Hepatocyte (in vitro differentiated cells): Measurements from ENCODE around the gene TMPRSS6. TPM values are rescaled to one million over a fixed set of nuclear protein-coding genes. Genes with fewer than 3 reads are reported as not detected.

ENCODE experiments used
- DNase-seq: peaks from one replicate; pipeline ENCODE4 v3.0.0-alpha.2; 2016; ENCODE audit warnings: low spot score
- H2AFZ ChIP-seq: fragments of 200-600 bp; sonication (generic); 2 replicates; pipeline ENCODE4 v1.6.0; 2016; ENCODE audit warnings: antibody characterized with exemption, mild to moderate bottlenecking
- H3K27ac ChIP-seq: fragments of 200-600 bp; sonication (generic); 2 replicates; pipeline ENCODE4 v1.5.1; 2016; ENCODE audit warnings: mild to moderate bottlenecking
- H3K27me3 ChIP-seq: fragments of 200-600 bp; sonication (generic); 2 replicates; pipeline ENCODE4 v1.6.1; 2016
- H3K36me3 ChIP-seq: fragments of 200-600 bp; sonication (generic); replicated peaks from 2 replicates; pipeline ENCODE4 v1.5.1; 2016; ENCODE audit warnings: low read depth; ENCODE audit not compliant: insufficient read depth
- H3K4me1 ChIP-seq: fragments of 200-600 bp; sonication (generic); 2 replicates; pipeline ENCODE4 v1.5.1; 2016; ENCODE audit warnings: mild to moderate bottlenecking, moderate library complexity; ENCODE audit not compliant: insufficient read depth
- H3K4me2 ChIP-seq: fragments of 200-600 bp; sonication (generic); 2 replicates; pipeline ENCODE4 v1.6.0; 2016
- H3K4me3 ChIP-seq: fragments of 200-600 bp; sonication (generic); 2 replicates; pipeline ENCODE4 v1.5.1; 2016; ENCODE audit warnings: mild to moderate bottlenecking
- H3K79me2 ChIP-seq: fragments of 200-600 bp; sonication (generic); 2 replicates; pipeline ENCODE4 v1.6.0; 2017; ENCODE audit warnings: mild to moderate bottlenecking
- H3K9me2 ChIP-seq: fragments of 200-600 bp; sonication (generic); replicated peaks from 2 replicates; pipeline ENCODE4 v1.6.0; 2017; ENCODE audit warnings: mild to moderate bottlenecking; ENCODE audit not compliant: insufficient read depth
- H3K9me3 ChIP-seq: fragments of 200-600 bp; sonication (generic); 2 replicates; pipeline ENCODE4 v1.5.1; 2016; ENCODE audit warnings: low read depth, mild to moderate bottlenecking
- H4K20me1 ChIP-seq: fragments of 200-600 bp; sonication (generic); 2 replicates; pipeline ENCODE4 v1.6.0; 2016; ENCODE audit warnings: mild to moderate bottlenecking; ENCODE audit not compliant: insufficient read depth, poor library complexity, severe bottlenecking
- EZH2 ChIP-seq: fragments of 200-600 bp; sonication (generic); IDR thresholded peaks from 2 replicates; pipeline ENCODE4 v1.6.1; 2016; ENCODE audit warnings: antibody characterized with exemption, mild to moderate bottlenecking, borderline replicate concordance
- EZH2phosphoT487 ChIP-seq: fragments of 200-600 bp; sonication (generic); IDR thresholded peaks from one replicate; pipeline ENCODE4 v1.6.1; 2018; ENCODE audit warnings: antibody characterized with exemption, mild to moderate bottlenecking, low read depth, moderate library complexity; ENCODE audit not compliant: unreplicated experiment, severe bottlenecking
- WGBS: methylation state at CpG from one replicate; pipeline ENCODE4 v1.1.6; 2016; ENCODE audit warnings: low lambda C conversion rate; ENCODE audit errors: missing lambda C conversion rate; 5-methylcytosine and 5-hydroxymethylcytosine counted together
- polyA plus RNA-seq: library from polyadenylated mRNA; unstranded; fragments of >200 nt; fragmentation: Nextera tagmentation; extraction: Ambion mirVana; gene quantifications from 2 replicates; pipeline ENCODE4 v1.2.1, GENCODE V29; 2016
- total RNA-seq: library from RNA; depleted of rRNA; stranded (reverse); fragments of >200 nt; gene quantifications from 2 replicates; pipeline ENCODE4 v1.2.3, GENCODE V29; 2014
- TF ChIP-seq, protein P1 (sequence below): fragments of 200-600 bp; sonication (generic); IDR thresholded peaks from 2 replicates; pipeline ENCODE4 v1.5.1; 2016; ENCODE audit warnings: antibody characterized with exemption, mild to moderate bottlenecking; ENCODE audit not compliant: poor library complexity

The TMPRSS6 gene
- total and polyA plus RNA-seq, 2 experiments from 2014 or later, result 34.4 to 49.8 TPM

DNA sequence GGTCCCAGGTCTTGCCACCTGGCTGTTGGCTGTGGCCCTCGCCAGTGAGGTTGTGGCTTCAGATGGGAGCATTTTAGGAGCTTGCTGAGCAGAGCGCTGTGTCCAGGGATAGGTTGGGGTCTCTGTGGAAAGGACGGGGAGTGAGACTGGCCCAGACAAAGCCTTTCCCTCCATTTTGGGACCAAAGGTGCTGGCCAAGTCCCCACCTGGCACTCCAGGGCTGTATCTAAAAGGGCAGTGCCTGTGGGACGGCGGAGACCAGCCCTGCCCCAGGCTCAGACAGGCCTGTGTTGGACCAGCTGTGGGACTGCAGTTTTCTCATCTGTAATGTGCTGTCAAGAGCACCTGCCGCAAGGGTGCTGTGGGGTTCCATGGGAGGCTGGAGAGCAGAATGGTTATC, 62.9 kb downstream of the TMPRSS6 start:
- 90% methylated on average over 6 of the region's 6 CpGs for WGBS
- Histone ChIP-seq H3K9me3 (no peaks in the 10 kb centered on the region), H3K4me3 (no peak overlapping the region), H4K20me1 (no peaks in the 10 kb centered on the region), H3K4me1 (peaks cover 4% of the 10 kb centered on the region), H3K27me3 (no peaks in the 10 kb centered on the region), H3K79me2 (no peaks in the 10 kb centered on the region), H2AFZ (no peak overlapping the region), H3K9me2 (no peaks in the 10 kb centered on the region), H3K4me2 (no peak overlapping the region), H3K36me3 (no peaks in the 10 kb centered on the region), H3K27ac (no peak overlapping the region)
- no peak for DNase-seq
- TF ChIP-seq EZH2 (no peak), EZH2phosphoT487 (no peak)
- TF ChIP-seq, protein P1, sequence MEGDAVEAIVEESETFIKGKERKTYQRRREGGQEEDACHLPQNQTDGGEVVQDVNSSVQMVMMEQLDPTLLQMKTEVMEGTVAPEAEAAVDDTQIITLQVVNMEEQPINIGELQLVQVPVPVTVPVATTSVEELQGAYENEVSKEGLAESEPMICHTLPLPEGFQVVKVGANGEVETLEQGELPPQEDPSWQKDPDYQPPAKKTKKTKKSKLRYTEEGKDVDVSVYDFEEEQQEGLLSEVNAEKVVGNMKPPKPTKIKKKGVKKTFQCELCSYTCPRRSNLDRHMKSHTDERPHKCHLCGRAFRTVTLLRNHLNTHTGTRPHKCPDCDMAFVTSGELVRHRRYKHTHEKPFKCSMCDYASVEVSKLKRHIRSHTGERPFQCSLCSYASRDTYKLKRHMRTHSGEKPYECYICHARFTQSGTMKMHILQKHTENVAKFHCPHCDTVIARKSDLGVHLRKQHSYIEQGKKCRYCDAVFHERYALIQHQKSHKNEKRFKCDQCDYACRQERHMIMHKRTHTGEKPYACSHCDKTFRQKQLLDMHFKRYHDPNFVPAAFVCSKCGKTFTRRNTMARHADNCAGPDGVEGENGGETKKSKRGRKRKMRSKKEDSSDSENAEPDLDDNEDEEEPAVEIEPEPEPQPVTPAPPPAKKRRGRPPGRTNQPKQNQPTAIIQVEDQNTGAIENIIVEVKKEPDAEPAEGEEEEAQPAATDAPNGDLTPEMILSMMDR, result no peak

DNA sequence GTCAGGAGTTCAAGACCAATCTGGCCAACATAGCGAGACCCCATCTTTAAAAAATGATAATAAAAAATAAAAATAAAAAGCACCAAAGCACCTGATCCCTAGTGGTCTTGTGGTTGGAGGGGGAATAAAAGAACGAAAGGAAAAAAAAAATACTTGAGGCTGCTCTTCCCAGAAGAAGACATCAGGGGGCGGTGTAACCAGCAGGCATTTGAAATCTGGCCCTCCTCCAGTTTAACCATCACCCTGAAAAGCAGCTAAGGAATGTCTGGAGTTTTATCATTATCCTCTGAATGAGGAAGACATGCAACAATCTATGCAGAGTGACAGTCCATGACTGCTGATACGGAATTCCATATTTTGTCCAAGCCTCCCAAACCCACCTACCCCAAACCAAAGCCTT, 63.6 kb downstream of the TMPRSS6 start:
- TF ChIP-seq EZH2 (no peak), EZH2phosphoT487 (no peak)
- TF ChIP-seq, protein P1, result peak; percentile 48
- 30% methylated on average over 4 of the region's 4 CpGs for WGBS

DNA sequence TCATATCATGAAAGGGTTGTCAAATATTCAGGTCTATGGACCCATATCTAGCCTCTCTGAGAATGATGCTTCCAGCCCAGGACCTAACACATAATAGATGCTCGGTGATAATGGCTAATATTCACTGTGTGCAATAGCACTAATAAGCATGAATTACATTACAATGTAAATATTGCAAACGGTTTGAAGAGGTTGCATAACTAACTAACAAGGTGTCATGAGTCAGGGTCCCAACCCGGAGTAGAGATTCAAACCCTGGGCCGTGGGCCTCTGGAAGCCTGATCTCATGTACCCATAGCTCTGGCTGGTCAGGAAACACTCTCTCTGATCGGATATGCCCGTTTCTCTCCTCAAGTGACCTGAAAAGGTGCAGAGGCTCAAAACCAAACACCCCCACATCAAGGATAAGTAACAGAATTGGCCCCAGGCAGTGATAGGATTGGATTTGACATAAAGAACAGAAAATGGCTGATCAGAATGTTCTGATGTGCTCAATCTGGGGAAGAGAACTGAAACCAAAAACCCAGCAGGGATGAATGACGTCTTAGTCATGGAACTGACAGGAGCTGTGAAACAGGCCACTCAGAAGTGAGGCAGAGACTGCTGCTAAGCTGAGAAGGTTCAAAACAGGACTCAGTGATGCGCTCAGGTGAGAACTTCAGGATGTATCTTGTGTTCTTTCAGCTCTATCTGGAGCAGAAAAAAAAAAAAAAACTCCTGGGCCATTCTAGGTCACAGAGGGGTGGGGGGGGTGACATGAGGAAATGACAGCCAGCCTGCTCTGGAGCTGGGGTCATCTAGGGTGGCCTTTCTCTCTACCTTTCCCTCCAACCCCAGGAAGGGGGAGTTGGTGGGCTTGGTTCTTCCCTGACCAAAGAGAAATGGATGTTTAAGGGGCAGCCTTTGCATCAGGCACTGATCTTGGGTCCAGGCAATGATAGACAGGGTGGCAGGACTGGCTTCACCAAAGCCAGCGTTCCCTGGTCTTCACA, 64.6 kb downstream of the TMPRSS6 start:
- TF ChIP-seq, protein P1, result no peak
- 81% methylated on average over 9 of the region's 9 CpGs for WGBS
- Histone ChIP-seq H3K4me3 (no peak overlapping the region), H3K27me3 (no peaks in the 10 kb centered on the region), H3K4me2 (no peak overlapping the region), H3K4me1 (peaks cover 4% of the 10 kb centered on the region), H3K36me3 (no peaks in the 10 kb centered on the region), H4K20me1 (no peaks in the 10 kb centered on the region), H3K9me3 (no peaks in the 10 kb centered on the region), H3K27ac (no peak overlapping the region), H3K79me2 (no peaks in the 10 kb centered on the region), H2AFZ (no peak overlapping the region), H3K9me2 (no peaks in the 10 kb centered on the region)
- no peak for DNase-seq

More for the DNA sequence above, 63.6 kb downstream of the TMPRSS6 start:
- H3K4me1 ChIP-seq, result peaks cover 4% of the 10 kb centered on the region
- H3K9me3 ChIP-seq, result no peaks in the 10 kb centered on the region
- H2AFZ ChIP-seq, result no peak overlapping the region
- DNase-seq, result peak; percentile 47
- H3K4me2 ChIP-seq, result no peak overlapping the region
- no peaks in the 10 kb centered on the region for H3K36me3 ChIP-seq
- H3K9me2 ChIP-seq, result no peaks in the 10 kb centered on the region
- H3K27ac ChIP-seq, result no peak overlapping the region
- no peaks in the 10 kb centered on the region for H3K79me2 ChIP-seq
- no peaks in the 10 kb centered on the region for H3K27me3 ChIP-seq
- H4K20me1 ChIP-seq, result no peaks in the 10 kb centered on the region
- no peak overlapping the region for H3K4me3 ChIP-seq
